Measurements from ENCODE around the gene MAPK6. TPM values are rescaled to one million over a fixed set of nuclear protein-coding genes. Genes with fewer than 3 reads are reported as not detected.
"Not testable (repeated sequence)": the region's sequence is repeated elsewhere in the genome, so short reads cannot be mapped to it uniquely, and the experiment has no call there.

MAPK6 gene
- total RNA-seq, 1 donor from 2014 or later: 48.3 TPM

- DNase-seq: no peak
Measured at GRCh38 chr15:52042051-52042851, 23.2 kb downstream of the MAPK6 start.

- DNase-seq: peak; percentile 18
Measured at GRCh38 chr15:52045795-52046298, 26.8 kb downstream of the MAPK6 start.

GRCh38 chr15:52046552-52046951 is 27.5 kb downstream of the MAPK6 start:
- DNase-seq: peak; percentile 44

DNA sequence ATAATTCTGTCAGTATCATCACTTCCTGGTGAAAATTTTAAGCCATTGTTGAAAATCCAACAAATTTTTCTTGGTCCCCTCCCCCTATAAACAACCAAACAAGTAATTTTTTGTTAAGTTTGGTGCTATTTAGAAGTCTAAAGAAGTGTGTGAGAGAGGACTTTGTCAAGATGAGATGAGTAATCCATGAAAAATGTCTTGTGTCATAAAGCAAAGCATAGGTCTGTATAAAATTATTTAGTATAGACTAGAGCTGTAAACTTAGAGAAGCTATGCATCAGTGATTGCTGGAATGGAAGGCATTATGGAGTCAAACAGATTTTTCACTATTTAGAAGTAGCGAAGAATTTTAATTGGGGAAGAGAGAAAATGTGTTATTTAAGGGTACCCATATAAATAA is 31.4 kb downstream of the MAPK6 start:
- DNase-seq: no peak

- DNase-seq: no peak
Measured at GRCh38 chr15:52052066-52052935, 33.3 kb downstream of the MAPK6 start.

- DNase-seq: no peak
Measured at GRCh38 chr15:52054381-52054780, 35.4 kb downstream of the MAPK6 start.

- DNase-seq: not testable (repeated sequence)
Measured at GRCh38 chr15:52054858-52055257, 35.8 kb downstream of the MAPK6 start.

- no peak for DNase-seq
Measured at GRCh38 chr15:52056001-52056400, 37.0 kb downstream of the MAPK6 start.

- no peak for DNase-seq
Measured at GRCh38 chr15:52056496-52056895, 37.5 kb downstream of the MAPK6 start.

- DNase-seq: no peak
Measured at GRCh38 chr15:52057996-52058395, 39.0 kb downstream of the MAPK6 start.

- no peak for DNase-seq
Measured at GRCh38 chr15:52060501-52060900, 41.5 kb downstream of the MAPK6 start.

GRCh38 chr15:52066842-52067544 is 48.0 kb downstream of the MAPK6 start:
- DNase-seq: no peak

GRCh38 chr15:52067545-52067926 is 48.5 kb downstream of the MAPK6 start:
- no peak for DNase-seq

GRCh38 chr15:52068004-52068615 is 49.1 kb downstream of the MAPK6 start:
- no peak for DNase-seq

- DNase-seq: no peak
Measured at GRCh38 chr15:52069559-52069958, 50.5 kb downstream of the MAPK6 start.

GRCh38 chr15:52071570-52071969 is 52.6 kb downstream of the MAPK6 start:
- no peak for DNase-seq

- DNase-seq: no peak
Measured at GRCh38 chr15:52076889-52077781, 58.1 kb downstream of the MAPK6 start.

GRCh38 chr15:52078197-52078875 is 59.3 kb downstream of the MAPK6 start:
- no peak for DNase-seq

GRCh38 chr15:52078876-52079700 is 60.1 kb downstream of the MAPK6 start:
- DNase-seq: peak; percentile 81
